AG08396 (cell line): ENCODE data around the gene ONECUT2.
"Not testable (repeated sequence)": the region's sequence is repeated elsewhere in the genome, so short reads cannot be mapped to it uniquely, and the experiment has no call there.

Experiments used
- DNase-seq: peaks from one replicate; pipeline ENCODE4 v3.0.0; 2012; ENCODE audit warnings: low spot score, mixed read lengths

ONECUT2 gene

DNA sequence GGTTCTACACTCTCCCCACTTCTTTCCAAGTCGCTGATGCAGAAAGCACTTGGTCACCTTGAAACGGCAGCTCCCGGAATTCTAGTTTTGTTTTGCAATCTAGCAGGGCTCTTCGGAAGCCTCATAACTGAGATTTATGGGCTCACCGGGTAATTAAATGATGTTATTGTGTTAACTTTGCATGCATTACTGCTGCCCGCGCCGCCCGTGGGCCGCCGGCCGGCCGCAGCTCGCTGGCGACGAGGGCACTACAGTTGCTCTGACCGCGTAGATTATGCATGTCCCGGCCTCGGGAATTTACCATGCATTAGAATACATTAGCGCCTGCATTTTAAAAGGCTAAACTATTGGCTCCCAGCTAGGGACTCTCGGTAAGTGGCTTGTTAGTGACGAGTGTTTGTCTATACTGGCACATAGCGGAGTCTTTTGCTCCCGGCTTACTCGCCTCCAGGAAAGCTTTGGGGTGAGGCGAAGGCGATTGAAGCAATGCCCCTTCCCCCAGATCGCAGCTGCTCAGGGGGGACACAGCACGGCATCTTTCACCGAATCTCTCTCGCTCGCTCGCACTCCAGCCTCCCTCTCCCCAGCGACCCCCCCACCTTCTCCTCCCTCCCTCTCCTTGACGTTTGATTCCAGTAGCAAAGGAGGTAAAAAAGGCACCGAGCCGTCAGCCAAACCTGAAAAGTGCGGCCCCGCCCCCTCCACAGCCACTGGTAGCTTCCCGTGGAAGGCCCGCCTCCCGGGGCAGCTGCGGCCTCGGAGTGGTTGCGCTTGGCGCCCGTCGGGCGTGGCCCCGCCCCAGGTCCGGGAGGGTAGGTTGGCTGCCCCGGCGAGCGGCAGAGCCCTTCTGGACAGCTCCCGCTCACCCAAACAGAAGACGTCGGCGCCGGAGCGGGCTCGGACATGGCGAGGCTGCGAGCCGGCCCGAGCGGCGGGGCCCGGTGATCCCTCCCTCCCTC is at the start of gene ONECUT2:
ONECUT2 (plus strand) TSS at position 839 of the 959 bp plus-strand sequence. CDS start 343 bp downstream, outside the sequence.
- peak; percentile 99 for DNase-seq

- no peak for DNase-seq
These were observed 45.9 kb upstream of the ONECUT2 start for GRCh38 chr18:57389271-57389670.

GRCh38 chr18:57390044-57390443 is 45.1 kb upstream of the ONECUT2 start:
- DNase-seq = no peak

GRCh38 chr18:57394749-57395148 is 40.4 kb upstream of the ONECUT2 start:
- DNase-seq = not testable (repeated sequence)

- not testable (repeated sequence) for DNase-seq
These were observed 38.3 kb upstream of the ONECUT2 start for GRCh38 chr18:57396831-57397230.

DNA sequence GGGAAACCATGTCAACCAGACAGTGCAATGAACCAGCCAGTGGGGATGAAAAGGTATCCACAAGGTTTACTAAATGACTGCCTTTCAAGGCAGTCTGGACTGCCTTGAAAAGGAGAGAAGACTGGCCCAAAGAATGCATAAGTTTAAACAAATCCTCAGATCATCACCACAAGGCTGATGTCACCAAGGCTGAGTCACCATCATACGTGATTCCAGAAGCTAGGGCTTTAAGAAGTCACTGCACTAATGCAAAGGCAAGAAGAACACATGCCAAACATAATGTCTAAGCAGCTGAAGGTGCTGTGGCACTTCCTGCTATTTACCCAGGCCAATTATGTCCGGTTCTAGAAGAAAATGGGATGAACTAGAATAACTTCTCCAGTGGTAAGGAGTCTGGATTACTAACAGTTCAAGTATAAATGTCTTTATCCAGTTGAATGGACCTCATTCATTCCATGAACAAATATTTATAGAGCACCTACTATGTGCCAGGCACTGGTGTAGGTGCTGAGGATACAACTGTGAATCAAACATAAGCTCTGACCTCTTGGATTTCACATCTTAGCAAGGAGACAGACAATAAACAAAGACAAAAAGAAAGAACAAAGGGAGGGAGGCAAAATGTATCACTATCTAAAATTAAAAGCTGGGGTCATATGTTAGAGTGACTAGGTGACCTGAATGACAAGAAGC is 37.6 kb upstream of the ONECUT2 start:
- peak; percentile 22 for DNase-seq

- DNase-seq = no peak
These were observed 30.8 kb upstream of the ONECUT2 start for GRCh38 chr18:57404345-57404744.

DNA sequence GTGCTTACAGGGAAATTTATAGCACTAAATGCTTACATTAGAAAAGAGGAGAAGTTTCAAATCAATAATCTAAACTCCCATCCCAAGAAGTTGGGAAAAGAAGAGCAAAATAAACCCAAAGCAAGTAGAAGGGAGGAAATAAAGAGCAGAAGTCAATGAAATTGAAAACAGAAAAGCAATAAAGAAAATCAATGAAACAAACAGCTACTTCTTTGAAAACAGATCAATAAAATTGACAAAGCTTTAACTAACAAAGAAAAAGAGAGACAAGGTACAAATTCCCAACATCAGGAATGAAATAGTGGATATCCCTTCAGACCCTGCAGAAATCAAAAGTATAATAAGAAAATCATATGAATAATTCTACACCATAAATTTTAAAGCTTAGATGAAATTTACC is 25.5 kb upstream of the ONECUT2 start:
- no peak for DNase-seq

GRCh38 chr18:57410749-57411148 is 24.4 kb upstream of the ONECUT2 start:
- no peak for DNase-seq

- no peak for DNase-seq
These were observed 18.6 kb upstream of the ONECUT2 start for GRCh38 chr18:57416542-57416941.

DNA sequence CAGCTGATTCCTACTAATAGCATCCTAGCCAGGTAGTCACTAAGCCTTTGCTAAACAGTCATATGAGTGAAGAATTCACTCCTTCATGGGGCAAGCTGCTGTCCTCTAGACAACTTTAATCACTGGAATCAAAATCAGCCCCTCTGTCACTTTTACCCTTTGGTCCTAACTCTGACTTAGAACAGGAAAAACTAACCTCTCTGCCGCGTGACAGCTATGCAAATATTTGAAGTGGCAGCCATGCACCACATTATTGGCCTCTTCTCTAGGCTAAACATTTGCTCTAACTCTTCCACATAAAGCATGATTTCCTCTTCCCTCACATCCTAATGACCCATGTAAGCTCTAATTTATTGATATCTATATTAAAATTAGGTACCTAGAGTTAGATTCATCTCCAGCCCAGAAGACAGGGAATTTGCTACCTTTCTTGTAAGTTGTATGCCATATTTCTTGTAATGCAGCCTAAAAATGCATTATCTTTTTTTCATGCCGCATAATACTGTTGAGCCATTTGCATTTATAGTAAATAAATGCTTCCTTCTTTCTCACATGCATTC is 12.8 kb upstream of the ONECUT2 start:
- DNase-seq = no peak

DNA sequence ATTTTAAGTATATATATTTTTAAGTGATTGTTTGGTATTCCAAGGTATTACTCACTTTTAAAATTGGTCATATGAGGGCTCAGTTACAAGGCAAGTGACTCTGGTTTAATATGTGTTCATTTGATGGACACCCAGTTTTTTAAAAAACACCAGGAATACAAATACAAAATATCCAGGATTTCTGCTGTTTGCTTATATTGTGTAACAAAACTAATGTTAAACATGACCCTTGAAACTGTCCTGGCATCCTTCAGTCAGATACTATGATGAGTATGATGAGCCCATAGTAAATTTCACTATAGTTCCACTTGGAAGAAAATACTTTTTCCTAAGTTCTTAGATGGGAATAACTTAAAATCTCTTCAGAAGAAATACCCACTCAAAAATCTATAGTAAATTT is 11.4 kb upstream of the ONECUT2 start:
- DNase-seq = no peak

DNA sequence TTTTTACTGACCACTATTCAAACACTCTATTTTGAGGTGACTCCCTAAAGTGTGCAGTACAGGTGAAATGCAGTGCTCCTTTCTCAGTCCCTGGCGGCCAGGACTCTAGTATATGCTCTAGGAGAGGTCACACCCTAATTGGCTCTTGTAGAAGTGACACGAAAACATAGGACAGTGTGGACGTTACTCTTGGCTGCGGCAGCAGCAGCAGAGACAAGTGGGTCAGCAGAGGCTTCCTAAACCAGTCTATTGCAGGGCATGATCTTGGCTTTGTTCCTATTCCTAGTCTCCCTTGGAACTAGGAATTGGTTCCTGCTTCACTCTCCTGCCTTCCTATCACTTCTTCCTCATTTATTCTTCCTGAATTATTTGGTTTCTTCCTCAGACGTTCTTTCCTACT is 10.1 kb upstream of the ONECUT2 start:
- no peak for DNase-seq

- no peak for DNase-seq
These were observed 9.0 kb upstream of the ONECUT2 start for GRCh38 chr18:57426187-57426586.

GRCh38 chr18:57427429-57428201 is 7.6 kb upstream of the ONECUT2 start:
- peak; percentile 18 for DNase-seq

DNA sequence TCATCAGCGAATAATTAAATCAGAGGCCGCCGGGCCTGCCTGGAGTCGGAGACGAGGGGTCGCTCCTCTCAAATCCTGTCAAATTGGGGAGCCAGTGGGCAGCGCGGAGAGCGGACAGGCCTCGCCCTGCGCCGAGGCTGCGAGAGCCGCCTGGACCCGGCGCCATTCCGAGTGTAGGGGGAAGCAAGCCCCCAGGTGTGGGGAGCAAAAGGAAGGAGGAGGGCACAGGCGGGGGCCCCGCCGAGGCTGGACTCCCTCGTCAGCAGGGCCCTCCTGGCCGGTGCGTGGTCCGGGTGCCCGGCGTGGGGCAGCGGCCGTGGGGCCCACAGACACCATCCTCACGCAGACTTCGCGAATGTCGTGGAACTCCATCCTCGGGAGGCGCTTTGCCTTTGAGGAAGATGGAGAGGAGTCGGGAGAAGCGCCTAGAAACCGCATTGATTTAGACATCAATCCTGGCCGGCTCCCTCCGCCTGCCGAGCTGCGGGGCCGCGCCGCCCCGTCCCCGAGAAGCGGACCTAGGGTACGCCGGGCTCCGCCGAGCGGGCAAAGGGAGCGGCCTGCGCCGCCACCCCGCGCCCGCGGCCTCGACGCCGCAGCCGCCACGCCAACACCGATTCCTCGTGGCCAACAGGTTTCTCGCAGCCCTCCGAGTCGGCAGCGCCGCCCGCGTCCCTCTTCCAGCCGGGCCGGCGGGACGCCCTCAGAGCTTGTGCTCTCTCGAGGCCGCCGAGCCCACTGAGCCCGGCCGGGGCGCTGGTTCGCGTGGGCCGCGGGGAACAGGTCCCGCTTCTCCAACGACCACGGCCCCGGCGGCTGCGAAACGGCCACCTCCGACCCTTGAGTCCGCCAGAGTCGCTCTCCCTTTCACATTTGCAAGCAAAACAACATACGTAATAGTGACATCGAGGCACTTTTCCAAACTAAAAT is 6.7 kb upstream of the ONECUT2 start:
- DNase-seq = no peak

DNA sequence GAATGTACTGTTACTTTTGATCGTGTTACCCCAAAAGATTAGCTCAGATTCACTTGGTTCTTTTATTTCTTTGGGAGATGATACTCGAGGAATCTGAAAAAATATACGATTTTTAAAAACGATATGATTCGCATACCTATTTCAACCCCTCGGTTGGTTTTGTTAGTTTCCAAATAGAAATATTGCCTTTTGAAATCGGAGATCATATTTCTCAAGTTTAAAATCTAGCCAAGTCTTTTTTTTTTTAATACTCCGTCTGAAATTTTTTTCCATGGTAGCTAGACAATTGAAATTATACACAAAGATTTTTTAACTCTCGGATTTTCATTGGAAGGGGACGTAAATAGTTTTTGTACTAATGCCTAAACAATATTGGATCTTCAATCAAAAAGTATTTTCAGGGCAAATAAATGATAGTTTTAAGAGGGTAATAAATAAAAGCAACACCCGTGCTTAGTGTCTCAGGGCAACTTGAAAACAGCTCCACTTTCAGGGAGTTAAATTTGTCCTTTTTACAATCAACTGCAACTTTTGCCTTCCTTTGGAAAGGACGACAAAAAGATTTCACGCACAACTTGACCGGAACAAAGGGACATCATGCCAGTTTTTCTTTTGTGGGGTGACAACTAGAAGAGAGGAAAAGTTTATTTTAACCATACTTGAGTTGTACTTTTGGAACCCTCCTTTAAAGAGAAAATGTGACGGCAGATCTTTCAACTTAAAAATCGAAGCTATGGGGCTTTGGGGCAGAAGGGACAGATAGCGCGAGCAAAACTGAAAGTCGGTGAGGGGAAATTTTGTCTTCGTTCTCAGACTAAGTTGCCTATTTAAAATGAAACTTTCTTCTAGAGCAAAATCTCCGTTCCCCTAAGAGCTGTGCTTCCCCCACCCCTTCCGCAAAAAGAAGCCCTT is 5.8 kb upstream of the ONECUT2 start:
- DNase-seq = no peak

GRCh38 chr18:57430079-57431001 is 4.8 kb upstream of the ONECUT2 start:
- DNase-seq = no peak

- DNase-seq = no peak
These were observed 4.2 kb upstream of the ONECUT2 start for GRCh38 chr18:57431002-57431382.
